Airway epithelial cell (primary cell): ENCODE measurements around the gene PNLDC1. TPM values are rescaled to one million over a fixed set of nuclear protein-coding genes. Genes with fewer than 3 reads are reported as not detected.

Source experiments
- total RNA-seq: library from RNA; depleted of rRNA; stranded (reverse); fragments of >200 nt; gene quantifications from 2 replicates; pipeline ENCODE4 v1.2.3, GENCODE V29; 2015

The PNLDC1 gene
- total RNA-seq, result 0.14 TPM in 2 replicates

DNA sequence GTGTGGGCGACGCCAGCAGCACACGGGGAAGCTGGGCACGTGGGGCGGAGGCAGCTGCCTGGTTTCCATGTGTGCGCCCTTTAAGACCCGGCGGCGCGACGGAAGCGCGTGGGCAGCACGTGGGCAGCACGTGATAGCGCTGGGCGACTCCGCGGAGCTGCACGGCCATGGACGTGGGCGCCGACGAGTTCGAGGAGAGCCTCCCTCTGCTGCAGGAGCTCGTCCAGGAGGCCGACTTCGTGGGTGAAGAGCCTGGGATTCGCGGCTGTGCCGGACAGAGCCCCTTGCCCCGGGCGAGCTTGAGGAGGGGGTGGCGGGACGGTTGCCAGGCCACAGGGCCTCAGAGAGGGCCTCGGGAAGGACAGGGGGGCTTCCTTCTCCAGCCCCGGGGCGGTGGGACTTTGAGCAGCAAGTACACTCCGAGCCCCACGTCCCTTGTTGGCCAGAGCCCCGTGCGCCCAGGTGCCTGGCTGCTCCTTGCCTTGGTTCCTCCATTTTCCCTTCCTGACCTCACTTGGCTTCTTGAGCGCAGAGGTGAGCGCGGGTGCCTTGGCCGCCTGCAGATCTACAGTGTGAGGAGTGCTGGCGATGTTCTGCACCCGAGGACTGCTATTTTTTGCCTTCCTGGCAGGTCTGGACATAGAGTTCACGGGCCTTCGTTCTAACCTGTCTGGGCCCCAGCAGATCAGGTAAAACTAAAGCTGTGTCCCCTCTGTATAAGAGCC, at the start of gene PNLDC1:
Gene PNLDC1 (plus strand): TSS at position 136 of the 725 bp plus-strand sequence. CDS start 32 bp downstream, at position 168.

GRCh38 chr6:159761873-159762680, 38.0 kb upstream of the PNLDC1 start, which contains the start of gene ACAT2:
Gene ACAT2 (plus strand): TSS chr6:159762045. CDS start chr6:159762088, 43 bp downstream.

GRCh38 chr6:159789377-159790148, 10.5 kb upstream of the PNLDC1 start, which contains the start of gene TCP1:
Gene TCP1 (minus strand): TSS chr6:159789602. CDS start chr6:159789468, 134 bp downstream.

DNA sequence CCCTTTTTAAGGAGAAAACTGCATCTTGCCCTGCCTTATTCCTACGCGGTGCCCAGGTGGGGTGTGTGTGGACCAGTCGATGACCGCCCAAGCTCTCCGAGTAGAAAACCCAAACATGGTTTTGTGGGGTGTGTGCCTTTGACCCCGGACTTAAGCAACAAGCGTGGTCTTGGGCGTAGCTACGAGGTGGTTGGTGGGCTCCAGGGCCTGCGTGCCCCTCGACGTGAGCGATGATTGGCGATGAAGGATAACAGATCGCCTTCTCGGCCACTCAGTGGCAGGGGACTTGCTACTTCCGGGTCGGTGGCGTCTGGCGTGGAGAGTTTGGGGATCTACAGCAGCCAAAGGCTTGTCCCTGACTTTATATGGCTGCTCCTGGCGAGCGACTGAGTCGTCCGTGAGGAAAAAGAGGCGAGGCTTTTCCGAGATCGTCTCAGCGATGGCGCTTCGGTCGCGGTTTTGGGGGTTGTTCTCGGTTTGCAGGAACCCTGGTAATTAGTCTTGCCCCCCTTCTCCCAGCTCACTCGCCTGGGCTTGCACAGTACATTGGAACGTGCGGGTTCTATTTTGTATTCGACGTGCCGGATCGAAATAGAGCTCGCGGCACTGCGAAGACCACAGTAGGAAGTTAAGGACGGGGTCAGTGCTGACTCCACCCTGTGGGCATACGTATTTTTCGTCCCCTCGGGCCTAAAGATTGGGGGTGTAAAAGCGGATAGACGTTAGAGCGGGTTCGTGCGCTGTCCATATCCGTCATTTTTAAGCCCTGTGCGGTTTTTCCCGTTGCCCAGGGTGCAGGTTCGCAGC, 9.7 kb upstream of the PNLDC1 start, which contains the start of gene MRPL18:
Gene MRPL18 (plus strand): TSS at position 319 of the 807 bp plus-strand sequence. CDS start 121 bp downstream, at position 440.

Other genes with a start within 250 kb of the PNLDC1 start
- 25.5 and 45.1 TPM in 2 replicates for gene SOD2, start 107.0 kb upstream of the PNLDC1 start, total RNA-seq
- 53.0 and 54.1 TPM in 2 replicates for gene WTAP, start 72.8 kb upstream of the PNLDC1 start, total RNA-seq
- gene ACAT2, start 38.2 kb upstream of the PNLDC1 start, total RNA-seq, result 55.9 and 70.9 TPM in 2 replicates
- 231 and 276 TPM in 2 replicates for gene TCP1, start 10.7 kb upstream of the PNLDC1 start, total RNA-seq
- 124 TPM in 2 replicates for gene MRPL18, start 9.8 kb upstream of the PNLDC1 start, total RNA-seq
- gene MAS1, start 90.7 kb downstream of the PNLDC1 start, total RNA-seq, result not detected in 2 replicates
- 39.2 and 57.6 TPM in 2 replicates for gene IGF2R, start 168.8 kb downstream of the PNLDC1 start, total RNA-seq